Measurements from ENCODE around the gene LCMT2.
A peak's percentile ranks its signal among the peaks of the same experiment; 100 is the strongest.
"Not testable (repeated sequence)": the region's sequence is repeated elsewhere in the genome, so short reads cannot be mapped to it uniquely, and the experiment has no call there.

LCMT2 gene

DNA sequence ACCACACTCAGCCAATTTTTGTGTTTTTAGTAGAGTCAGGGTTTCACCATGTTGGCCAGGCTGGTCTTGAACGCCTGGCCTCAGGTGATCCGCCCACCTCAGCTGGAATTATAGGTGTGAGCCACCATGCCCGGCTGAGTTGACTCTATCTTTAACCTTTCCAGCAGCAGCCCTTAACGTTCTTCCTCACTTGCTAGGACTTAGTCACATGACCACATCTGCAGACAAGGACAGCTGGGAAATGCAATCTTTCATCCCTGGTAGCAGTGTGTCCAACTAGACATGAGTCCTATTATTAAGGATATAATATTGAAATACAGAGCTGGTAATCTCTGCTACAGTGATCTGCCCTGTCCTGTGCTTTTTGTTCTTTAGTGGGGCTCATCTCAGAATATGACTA lies 18.0 kb downstream of the LCMT2 start:
- Histone ChIP-seq H3K36me3 (ENCODE audit: control insufficient read depth in 2 of 2, insufficient read depth in 2 of 2, low read length in 2 of 2) (no peaks in the 10 kb centered on the region), H3K9me3 (ENCODE audit: control insufficient read depth in 2 of 2, low read length in 2 of 2) (no peaks in the 10 kb centered on the region), H3K4me1 (ENCODE audit: control insufficient read depth, insufficient read depth, low read length) (peaks cover 2% of the 10 kb centered on the region)

GRCh38 chr15:43302205-43302817 lies 28.1 kb downstream of the LCMT2 start, which contains the start of gene TGM7:
TGM7 (minus strand) TSS chr15:43302255.
- Histone ChIP-seq H3K4me3 (ENCODE audit: low read length in 2 of 2) (no peak within 1 kb of the TSS), H3K27ac (ENCODE audit: low read length) (no peak within 1 kb of the TSS), H3K27me3 (ENCODE audit: control insufficient read depth in 1 of 2, insufficient read depth in 2 of 2, low read length in 2 of 2) (peaks cover 6 to 8% of the 10 kb centered on the region in 2 donors), H3K4me1 (ENCODE audit: control insufficient read depth, insufficient read depth, low read length) (no peaks in the 10 kb centered on the region), H3K9ac (ENCODE audit: low read length in 2 of 2) (no peak within 1 kb of the TSS), H3K36me3 (ENCODE audit: control insufficient read depth in 2 of 2, insufficient read depth in 2 of 2, low read length in 2 of 2) (no peaks in the 10 kb centered on the region), H3K9me3 (ENCODE audit: control insufficient read depth in 2 of 2, low read length in 2 of 2) (no peaks in the 10 kb centered on the region)

More for the DNA sequence above, 18.0 kb downstream of the LCMT2 start:
- H3K4me3 ChIP-seq (ENCODE audit: low read length in 2 of 2): no peak overlapping the region
- H3K9ac ChIP-seq (ENCODE audit: low read length in 2 of 2): no peak overlapping the region
- H3K27ac ChIP-seq (ENCODE audit: low read length): no peak overlapping the region
- H3K27me3 ChIP-seq (ENCODE audit: control insufficient read depth in 1 of 2, insufficient read depth in 2 of 2, low read length in 2 of 2): peaks cover 4 to 19% of the 10 kb centered on the region in 2 donors

- Histone ChIP-seq H3K9me3 (ENCODE audit: control insufficient read depth in 2 of 2, low read length in 2 of 2) (no peaks in the 10 kb centered on the region), H3K9ac (ENCODE audit: low read length in 2 of 2) (no peak overlapping the region), H3K27ac (ENCODE audit: low read length) (no peak overlapping the region), H3K27me3 (ENCODE audit: control insufficient read depth in 1 of 2, insufficient read depth in 2 of 2, low read length in 2 of 2) (peaks cover 10 to 15% of the 10 kb centered on the region in 2 donors), H3K36me3 (ENCODE audit: control insufficient read depth in 2 of 2, insufficient read depth in 2 of 2, low read length in 2 of 2) (no peaks in the 10 kb centered on the region), H3K4me1 (ENCODE audit: control insufficient read depth, insufficient read depth, low read length) (no peaks in the 10 kb centered on the region), H3K4me3 (ENCODE audit: low read length in 2 of 2) (no peak overlapping the region)
Measured at GRCh38 chr15:43299884-43300283, 30.5 kb downstream of the LCMT2 start.

GRCh38 chr15:43299411-43299810 lies 31.0 kb downstream of the LCMT2 start:
- H3K9me3 ChIP-seq (ENCODE audit: control insufficient read depth in 2 of 2, low read length in 2 of 2): no peaks in the 10 kb centered on the region
- H3K27me3 ChIP-seq (ENCODE audit: control insufficient read depth in 1 of 2, insufficient read depth in 2 of 2, low read length in 2 of 2): peaks cover 15 to 20% of the 10 kb centered on the region in 2 donors
- H3K27ac ChIP-seq (ENCODE audit: low read length): no peak overlapping the region
- no peak overlapping the region for H3K4me3 ChIP-seq (ENCODE audit: low read length in 2 of 2)
- no peaks in the 10 kb centered on the region for H3K4me1 ChIP-seq (ENCODE audit: control insufficient read depth, insufficient read depth, low read length)
- no peaks in the 10 kb centered on the region for H3K36me3 ChIP-seq (ENCODE audit: control insufficient read depth in 2 of 2, insufficient read depth in 2 of 2, low read length in 2 of 2)
- no peak overlapping the region for H3K9ac ChIP-seq (ENCODE audit: low read length in 2 of 2)

DNA sequence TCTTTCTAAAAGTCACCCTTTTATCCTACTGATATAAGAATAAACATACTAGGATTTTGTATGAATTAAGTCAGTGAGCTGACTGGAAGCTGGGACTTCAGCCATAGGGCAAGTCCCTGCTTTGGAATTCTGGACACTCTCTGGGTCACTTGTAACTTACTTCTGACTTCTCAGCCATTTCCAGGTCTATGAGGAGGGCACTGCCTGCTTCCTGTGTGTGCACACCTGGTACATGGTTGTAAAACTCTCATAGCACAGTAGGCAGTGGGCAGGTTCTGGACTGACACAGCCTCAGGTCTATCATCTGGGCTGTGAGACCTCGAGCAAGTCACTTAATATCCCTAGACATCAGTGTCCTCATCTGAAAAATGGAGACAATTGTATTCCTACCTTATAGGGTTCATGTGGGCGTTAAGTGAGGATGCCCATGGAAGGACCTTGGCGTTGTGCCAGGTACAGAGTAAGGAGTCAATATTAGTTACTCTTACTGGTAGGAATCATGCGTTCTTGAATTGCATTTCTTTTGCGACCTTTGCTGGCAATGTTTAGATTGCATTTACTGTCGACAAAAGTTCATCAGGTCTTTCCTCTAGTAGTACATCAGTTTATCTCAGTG lies 36.2 kb downstream of the LCMT2 start:
- Histone ChIP-seq H3K4me3 (ENCODE audit: low read length in 2 of 2) (no peak overlapping the region), H3K27ac (ENCODE audit: low read length) (no peak overlapping the region), H3K9me3 (ENCODE audit: control insufficient read depth in 2 of 2, low read length in 2 of 2) (no peaks in the 10 kb centered on the region), H3K4me1 (ENCODE audit: control insufficient read depth, insufficient read depth, low read length) (no peaks in the 10 kb centered on the region), H3K9ac (ENCODE audit: low read length in 2 of 2) (no peak overlapping the region), H3K36me3 (ENCODE audit: control insufficient read depth in 2 of 2, insufficient read depth in 2 of 2, low read length in 2 of 2) (no peaks in the 10 kb centered on the region), H3K27me3 (ENCODE audit: control insufficient read depth in 1 of 2, insufficient read depth in 2 of 2, low read length in 2 of 2) (peaks cover 23 to 30% of the 10 kb centered on the region in 2 donors)

- no peak overlapping the region for H3K9ac ChIP-seq (ENCODE audit: low read length in 2 of 2)
- no peaks in the 10 kb centered on the region for H3K9me3 ChIP-seq (ENCODE audit: control insufficient read depth in 2 of 2, low read length in 2 of 2)
- no peak overlapping the region for H3K27ac ChIP-seq (ENCODE audit: low read length)
- peak overlapping the region in 1 of 2 donors; percentile 15 for H3K4me3 ChIP-seq (ENCODE audit: low read length in 2 of 2)
- no peaks in the 10 kb centered on the region for H3K4me1 ChIP-seq (ENCODE audit: control insufficient read depth, insufficient read depth, low read length)
- no peaks in the 10 kb centered on the region for H3K36me3 ChIP-seq (ENCODE audit: control insufficient read depth in 2 of 2, insufficient read depth in 2 of 2, low read length in 2 of 2)
- H3K27me3 ChIP-seq (ENCODE audit: control insufficient read depth in 1 of 2, insufficient read depth in 2 of 2, low read length in 2 of 2): peaks cover 23 to 30% of the 10 kb centered on the region in 2 donors
Measured at GRCh38 chr15:43293432-43293831, 36.9 kb downstream of the LCMT2 start.

GRCh38 chr15:43292375-43293078 lies 37.8 kb downstream of the LCMT2 start:
- Histone ChIP-seq H3K27ac (ENCODE audit: low read length) (no peak overlapping the region), H3K4me1 (ENCODE audit: control insufficient read depth, insufficient read depth, low read length) (no peaks in the 10 kb centered on the region), H3K27me3 (ENCODE audit: control insufficient read depth in 1 of 2, insufficient read depth in 2 of 2, low read length in 2 of 2) (peaks cover 21 to 27% of the 10 kb centered on the region in 2 donors), H3K36me3 (ENCODE audit: control insufficient read depth in 2 of 2, insufficient read depth in 2 of 2, low read length in 2 of 2) (no peaks in the 10 kb centered on the region), H3K9me3 (ENCODE audit: control insufficient read depth in 2 of 2, low read length in 2 of 2) (no peaks in the 10 kb centered on the region), H3K9ac (ENCODE audit: low read length in 2 of 2) (no peak overlapping the region), H3K4me3 (ENCODE audit: low read length in 2 of 2) (no peak overlapping the region)

- H3K27me3 ChIP-seq (ENCODE audit: control insufficient read depth in 1 of 2, insufficient read depth in 2 of 2, low read length in 2 of 2): peaks cover 12 to 17% of the 10 kb centered on the region in 2 donors
- H3K27ac ChIP-seq (ENCODE audit: low read length); H3K36me3 ChIP-seq (ENCODE audit: control insufficient read depth in 2 of 2, insufficient read depth in 2 of 2, low read length in 2 of 2): not testable (repeated sequence)
Measured at GRCh38 chr15:43289656-43290055, 40.7 kb downstream of the LCMT2 start.

DNA sequence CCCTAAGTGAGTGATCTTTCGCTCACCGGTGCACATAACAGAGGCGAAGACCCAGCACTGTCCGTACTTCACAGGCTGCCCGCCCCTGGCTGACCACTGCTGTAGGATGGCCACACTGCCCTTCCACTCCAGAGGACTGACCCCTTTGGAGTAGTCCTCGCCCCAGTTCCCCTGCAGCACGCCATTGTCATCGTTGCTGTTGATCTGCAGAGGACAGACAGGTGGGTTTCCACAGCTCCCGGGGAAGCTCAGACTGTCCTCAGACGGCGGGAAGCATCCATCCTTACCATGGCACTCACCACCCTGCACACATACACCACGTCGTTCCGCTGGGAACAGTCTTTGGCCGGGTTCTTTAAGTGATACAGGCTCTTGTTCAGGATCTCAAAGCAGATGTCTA lies 43.1 kb downstream of the LCMT2 start:
- no peaks in the 10 kb centered on the region for H3K9me3 ChIP-seq (ENCODE audit: control insufficient read depth in 2 of 2, low read length in 2 of 2)
- H3K27me3 ChIP-seq (ENCODE audit: control insufficient read depth in 1 of 2, insufficient read depth in 2 of 2, low read length in 2 of 2): peaks cover 3 to 6% of the 10 kb centered on the region in 2 donors
- no peak overlapping the region for H3K27ac ChIP-seq (ENCODE audit: low read length)
- H3K4me1 ChIP-seq (ENCODE audit: control insufficient read depth, insufficient read depth, low read length): no peaks in the 10 kb centered on the region
- no peaks in the 10 kb centered on the region for H3K36me3 ChIP-seq (ENCODE audit: control insufficient read depth in 2 of 2, insufficient read depth in 2 of 2, low read length in 2 of 2)
- H3K4me3 ChIP-seq (ENCODE audit: low read length in 2 of 2): no peak overlapping the region
- no peak overlapping the region for H3K9ac ChIP-seq (ENCODE audit: low read length in 2 of 2)

More at GRCh38 chr15:43289656-43290055, 40.7 kb downstream of the LCMT2 start:
- not testable (repeated sequence) for H3K4me1 ChIP-seq (ENCODE audit: control insufficient read depth, insufficient read depth, low read length); H3K9me3 ChIP-seq (ENCODE audit: control insufficient read depth in 2 of 2, low read length in 2 of 2); H3K9ac ChIP-seq (ENCODE audit: low read length in 2 of 2); H3K4me3 ChIP-seq (ENCODE audit: low read length in 2 of 2)

DNA sequence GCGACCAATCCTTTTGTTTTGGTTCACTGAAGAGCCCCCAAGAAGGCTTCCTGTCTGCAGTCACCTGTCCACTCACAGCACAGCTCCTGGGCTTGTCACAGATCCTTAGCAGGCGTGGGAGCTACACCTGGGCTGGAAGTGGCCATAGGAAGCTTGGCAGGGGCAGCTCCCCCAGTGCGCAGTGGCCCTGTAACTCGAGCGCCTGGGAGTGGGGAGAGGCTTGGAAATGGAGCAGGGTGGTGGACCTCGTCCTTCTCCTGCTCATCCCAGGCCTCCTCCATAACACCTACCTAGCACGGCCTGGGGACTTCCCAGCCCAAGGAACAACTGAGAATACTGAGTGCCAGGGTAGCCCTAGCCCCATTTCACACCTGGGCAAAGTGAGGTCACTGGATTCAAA lies 44.3 kb downstream of the LCMT2 start:
- Histone ChIP-seq H3K27ac (ENCODE audit: low read length) (no peak overlapping the region), H3K27me3 (ENCODE audit: control insufficient read depth in 1 of 2, insufficient read depth in 2 of 2, low read length in 2 of 2) (peaks cover 0 to 6% of the 10 kb centered on the region in 2 donors)

More for the DNA sequence above, 44.3 kb downstream of the LCMT2 start:
- Histone ChIP-seq H3K9me3 (ENCODE audit: control insufficient read depth in 2 of 2, low read length in 2 of 2) (no peaks in the 10 kb centered on the region), H3K4me3 (ENCODE audit: low read length in 2 of 2) (no peak overlapping the region), H3K36me3 (ENCODE audit: control insufficient read depth in 2 of 2, insufficient read depth in 2 of 2, low read length in 2 of 2) (no peaks in the 10 kb centered on the region), H3K4me1 (ENCODE audit: control insufficient read depth, insufficient read depth, low read length) (no peaks in the 10 kb centered on the region), H3K9ac (ENCODE audit: low read length in 2 of 2) (no peak overlapping the region)
